CD14-positive monocyte (primary cell): ENCODE measurements around the gene MET. TPM values are rescaled to one million over a fixed set of nuclear protein-coding genes. Genes with fewer than 3 reads are reported as not detected.

ENCODE experiments used
- DNase-seq, 3 donors: peaks; one replicate each; pipeline ENCODE4 v3.0.0-alpha.2; 2011 to 2022
- H2AFZ ChIP-seq: 2 replicates; pipeline ENCODE4 v1.6.0; 2012; ENCODE audit warnings: mild to moderate bottlenecking, low read depth, low read length, inconsistent platforms; ENCODE audit not compliant: insufficient read depth, poor library complexity, severe bottlenecking
- H3K27ac ChIP-seq, 2 donors: 1 replicate in 1 of 2; 2 replicates in 1 of 2; pipeline ENCODE4 v1.5.1; 2012 to 2013; ENCODE audit warnings: low read length in 2 of 2, control low read depth in 1 of 2, inconsistent platforms in 1 of 2, low read depth in 1 of 2, mild to moderate bottlenecking in 1 of 2
- H3K27me3 ChIP-seq, 2 donors: one replicate each; pipeline versions ENCODE4 v1.6.0 to v1.6.1; 2011 to 2013; ENCODE audit warnings: low read length in 2 of 2; ENCODE audit not compliant: control insufficient read depth in 2 of 2, insufficient read depth in 2 of 2
- H3K36me3 ChIP-seq, 2 donors: replicated peaks in 1 of 2; 1 replicate in 1 of 2; 2 replicates in 1 of 2; pipeline versions ENCODE4 v1.5.1 to v1.6.1; 2012 to 2013; ENCODE audit warnings: low read length in 2 of 2, control low read depth in 1 of 2, inconsistent platforms in 1 of 2, mild to moderate bottlenecking in 1 of 2; ENCODE audit not compliant: insufficient read depth in 2 of 2, control insufficient read depth in 1 of 2
- H3K4me1 ChIP-seq, 2 donors: 1 replicate in 1 of 2; 2 replicates in 1 of 2; pipeline versions ENCODE4 v1.5.1 to v1.6.1; 2012 to 2013; ENCODE audit warnings: low read length in 2 of 2, control low read depth in 1 of 2, inconsistent platforms in 1 of 2, mild to moderate bottlenecking in 1 of 2, moderate library complexity in 1 of 2; ENCODE audit not compliant: insufficient read depth in 2 of 2, control insufficient read depth in 1 of 2
- H3K4me2 ChIP-seq: replicated peaks from 2 replicates; pipeline ENCODE3; 2012; ENCODE audit warnings: low read length, moderate library complexity, mild to moderate bottlenecking; ENCODE audit not compliant: poor library complexity, severe bottlenecking; ENCODE audit errors: extremely low read depth
- H3K4me3 ChIP-seq, 3 experiments: fragments of 200-600 bp in 1 of 3; sonication (generic) in 1 of 3; replicated peaks in 1 of 3; 1 replicate in 2 of 3; 2 replicates in 1 of 3; pipeline ENCODE4 v1.5.1; 2011 to 2013; ENCODE audit warnings: low read length in 3 of 3, mild to moderate bottlenecking in 3 of 3, control low read depth in 2 of 3, low read depth in 2 of 3, inconsistent platforms in 1 of 3, moderate library complexity in 1 of 3
- H3K79me2 ChIP-seq: 2 replicates; pipeline ENCODE4 v1.6.0; 2012; ENCODE audit warnings: mild to moderate bottlenecking, control low read depth, inconsistent platforms, low read length, moderate library complexity; ENCODE audit not compliant: insufficient read depth
- H3K9ac ChIP-seq: 2 replicates; pipeline ENCODE4 v1.6.0; 2017; ENCODE audit warnings: low read length, mild to moderate bottlenecking; ENCODE audit not compliant: insufficient read depth, poor library complexity, severe bottlenecking
- H3K9me3 ChIP-seq, 2 donors: replicated peaks in 1 of 2; 1 replicate in 1 of 2; 2 replicates in 1 of 2; pipeline versions ENCODE4 v1.5.1 to v1.6.1; 2012 to 2013; ENCODE audit warnings: low read length in 2 of 2, control low read depth in 1 of 2; ENCODE audit not compliant: control insufficient read depth in 1 of 2, insufficient read depth in 1 of 2
- H4K20me1 ChIP-seq: 2 replicates; pipeline ENCODE4 v1.6.0; 2012; ENCODE audit warnings: mild to moderate bottlenecking, low read length, control low read depth, moderate library complexity; ENCODE audit not compliant: insufficient read depth
- H3K27ac Mint-ChIP-seq, 7 donors: one replicate each; pipeline ENCODE4 v1.8.0; 2020; ENCODE audit warnings: mild to moderate bottlenecking in 7 of 7, mixed read lengths in 7 of 7, moderate library complexity in 6 of 7, inconsistent platforms in 2 of 7
- H3K27me3 Mint-ChIP-seq, 3 donors: one replicate each; pipeline ENCODE4 v1.8.0; 2021 to 2022; ENCODE audit warnings: low read depth in 3 of 3, mild to moderate bottlenecking in 3 of 3, mixed read lengths in 3 of 3, moderate library complexity in 3 of 3, inconsistent platforms in 1 of 3
- H3K36me3 Mint-ChIP-seq, 2 donors: one replicate each; pipeline ENCODE4 v1.8.0; 2020; ENCODE audit warnings: mixed read lengths in 2 of 2, inconsistent platforms in 1 of 2, mild to moderate bottlenecking in 1 of 2
- H3K4me1 Mint-ChIP-seq: one replicate; pipeline ENCODE4 v1.8.0; 2020; ENCODE audit warnings: mild to moderate bottlenecking, mixed read lengths
- H3K4me3 Mint-ChIP-seq, 2 donors: one replicate each; pipeline ENCODE4 v1.8.0; 2020; ENCODE audit warnings: mild to moderate bottlenecking in 2 of 2, mixed read lengths in 2 of 2, moderate library complexity in 1 of 2
- H3K9me3 Mint-ChIP-seq, 7 donors: one replicate each; pipeline ENCODE4 v1.8.0; 2020 to 2022; ENCODE audit warnings: mixed read lengths in 7 of 7, mild to moderate bottlenecking in 6 of 7, moderate library complexity in 6 of 7, inconsistent platforms in 2 of 7
- WGBS: methylation state at CpG from one replicate; pipeline ENCODE4 v1.1.5; 2013; ENCODE audit warnings: missing lambda C conversion rate; ENCODE audit not compliant: insufficient coverage; 5-methylcytosine and 5-hydroxymethylcytosine counted together
- intact Hi-C, 2 donors: fragments of 100-400 bp; cut with micrococcal nuclease; formaldehyde crosslinking; loops; one replicate each; pipeline versions ENCODE4 v1.15.0 to v1.15.1; 2023
- polyA plus RNA-seq, 3 donors: library from polyadenylated mRNA; depleted of rRNA in 1 of 3; unstranded in 2 of 3; stranded (reverse) in 1 of 3; fragments of 300-500 nt in 2 of 3; fragments of >200 nt in 1 of 3; fragmentation: Illumina TruSeq in 2 of 3; gene quantifications; 1 replicate in 2 of 3; 2 replicates in 1 of 3; pipeline ENCODE4 v1.2.3, GENCODE V29; 2012 to 2021
- TF ChIP-seq, protein P1 (sequence below): fragments of 200-600 bp; IDR thresholded peaks from one replicate; pipeline ENCODE4 v1.8.0; 2022; ENCODE audit warnings: antibody characterized with exemption, mild to moderate bottlenecking

MET gene
- polyA plus RNA-seq, 3 donors = not detected

GRCh38 chr7:116837586-116837985, 165.6 kb downstream of the MET start:
- Mint-ChIP-seq H3K27me3 (peaks cover 0 to 5% (median 4%) of the 10 kb centered on the region in 3 donors), H3K4me1 (peaks cover 8% of the 10 kb centered on the region), H3K9me3 (peaks cover 0 to 3% (median 0%) of the 10 kb centered on the region in 7 donors), H3K36me3 (no peaks in the 10 kb centered on the region), H3K27ac (no peak overlapping the region), H3K4me3 (no peak overlapping the region)
- TF ChIP-seq, protein P1, sequence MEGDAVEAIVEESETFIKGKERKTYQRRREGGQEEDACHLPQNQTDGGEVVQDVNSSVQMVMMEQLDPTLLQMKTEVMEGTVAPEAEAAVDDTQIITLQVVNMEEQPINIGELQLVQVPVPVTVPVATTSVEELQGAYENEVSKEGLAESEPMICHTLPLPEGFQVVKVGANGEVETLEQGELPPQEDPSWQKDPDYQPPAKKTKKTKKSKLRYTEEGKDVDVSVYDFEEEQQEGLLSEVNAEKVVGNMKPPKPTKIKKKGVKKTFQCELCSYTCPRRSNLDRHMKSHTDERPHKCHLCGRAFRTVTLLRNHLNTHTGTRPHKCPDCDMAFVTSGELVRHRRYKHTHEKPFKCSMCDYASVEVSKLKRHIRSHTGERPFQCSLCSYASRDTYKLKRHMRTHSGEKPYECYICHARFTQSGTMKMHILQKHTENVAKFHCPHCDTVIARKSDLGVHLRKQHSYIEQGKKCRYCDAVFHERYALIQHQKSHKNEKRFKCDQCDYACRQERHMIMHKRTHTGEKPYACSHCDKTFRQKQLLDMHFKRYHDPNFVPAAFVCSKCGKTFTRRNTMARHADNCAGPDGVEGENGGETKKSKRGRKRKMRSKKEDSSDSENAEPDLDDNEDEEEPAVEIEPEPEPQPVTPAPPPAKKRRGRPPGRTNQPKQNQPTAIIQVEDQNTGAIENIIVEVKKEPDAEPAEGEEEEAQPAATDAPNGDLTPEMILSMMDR = no peak
- peaks cover 7 to 8% of the 10 kb centered on the region in 2 donors for H3K4me1 ChIP-seq
- intact Hi-C loops = no loop called here
- no peaks in the 10 kb centered on the region for H3K9me3 ChIP-seq
- H3K9ac ChIP-seq = no peak overlapping the region
- no peak for DNase-seq
- H3K4me3 ChIP-seq = no peak overlapping the region
- H2AFZ ChIP-seq = no peak overlapping the region
- no peaks in the 10 kb centered on the region for H3K27me3 ChIP-seq
- H3K27ac ChIP-seq = no peak overlapping the region
- H3K36me3 ChIP-seq = no peaks in the 10 kb centered on the region
- no peaks in the 10 kb centered on the region for H3K79me2 ChIP-seq
- H3K4me2 ChIP-seq = no peak overlapping the region
- H4K20me1 ChIP-seq = no peaks in the 10 kb centered on the region
- WGBS = no CpG with 5 or more reads among the region's 3 CpGs

GRCh38 chr7:116840256-116840655, 168.3 kb downstream of the MET start:
- Histone ChIP-seq H3K4me1 (peaks cover 26 to 33% of the 10 kb centered on the region in 2 donors), H3K27ac (no peak overlapping the region), H3K9me3 (no peaks in the 10 kb centered on the region), H4K20me1 (no peaks in the 10 kb centered on the region), H2AFZ (no peak overlapping the region), H3K27me3 (no peaks in the 10 kb centered on the region), H3K9ac (no peak overlapping the region), H3K4me2 (no peak overlapping the region), H3K36me3 (no peaks in the 10 kb centered on the region), H3K4me3 (no peak overlapping the region), H3K79me2 (no peaks in the 10 kb centered on the region)
- Mint-ChIP-seq H3K4me3 (no peak overlapping the region), H3K36me3 (no peaks in the 10 kb centered on the region), H3K27ac (no peak overlapping the region), H3K27me3 (peaks cover 0 to 4% (median 3%) of the 10 kb centered on the region in 3 donors), H3K9me3 (peaks cover 0 to 3% (median 0%) of the 10 kb centered on the region in 7 donors), H3K4me1 (peaks cover 29% of the 10 kb centered on the region)
- no CpG with 5 or more reads among the region's 5 CpGs for WGBS
- TF ChIP-seq, protein P1 = no peak
- intact Hi-C loops = no loop called here
- no peak for DNase-seq
